ENCODE measurements around the gene LYPD6.
A peak's percentile ranks its signal among the peaks of the same experiment; 100 is the strongest.

Gene LYPD6, protein sequence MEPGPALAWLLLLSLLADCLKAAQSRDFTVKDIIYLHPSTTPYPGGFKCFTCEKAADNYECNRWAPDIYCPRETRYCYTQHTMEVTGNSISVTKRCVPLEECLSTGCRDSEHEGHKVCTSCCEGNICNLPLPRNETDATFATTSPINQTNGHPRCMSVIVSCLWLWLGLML

GRCh38 chr2:149330127-149331022 is at the start of gene LYPD6:
Gene LYPD6, plus strand, starts transcription at chr2:149330587. Its CDS starts 107,122 bp downstream, at chr2:149437709.
- TF ChIP-seq CTCF (IDR thresholded peaks at IDR 0.05): no peak
- Histone ChIP-seq H3K4me3 (ENCODE audit: low read depth in 1 of 2, low read length in 1 of 2) (peak within 1 kb of the TSS; percentile 8 to 44), H3K4me1 (ENCODE audit: control insufficient read depth in 1 of 2, insufficient read depth in 1 of 2, low read depth in 1 of 2, low read length in 1 of 2) (peaks cover 6 to 16% of the 10 kb centered on the region in 2 experiments), H3K36me3 (no peaks in the 10 kb centered on the region), H3K27me3 (peaks cover 86% of the 10 kb centered on the region), H3K27ac (no peak within 1 kb of the TSS), H3K9me3 (no peaks in the 10 kb centered on the region)

DNA sequence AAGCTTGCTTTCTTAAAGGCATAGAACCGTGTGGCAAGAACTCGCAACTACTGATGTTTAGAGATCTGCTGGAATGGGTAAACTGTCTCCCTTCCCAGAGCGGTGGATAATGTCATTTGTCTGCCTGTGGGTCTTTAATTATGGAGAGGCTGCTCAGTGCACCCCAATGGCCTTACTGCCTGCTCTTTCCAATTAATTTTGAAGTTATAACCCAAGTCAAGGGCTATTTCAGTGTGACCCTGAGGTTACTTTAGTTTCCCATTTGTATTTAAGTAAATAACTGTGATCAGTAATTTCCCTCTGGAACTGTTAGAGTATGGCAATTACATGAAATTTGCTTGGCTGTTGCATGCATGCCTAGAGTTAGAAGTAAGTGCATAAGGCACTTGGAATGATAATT is 48.9 kb upstream of the LYPD6 start:
- no peaks in the 10 kb centered on the region for H3K4me1 ChIP-seq (ENCODE audit: control insufficient read depth in 1 of 2, insufficient read depth in 1 of 2, low read depth in 1 of 2, low read length in 1 of 2)
- H3K4me3 ChIP-seq (ENCODE audit: low read depth in 1 of 2, low read length in 1 of 2): no peak overlapping the region
- TF ChIP-seq CTCF (IDR thresholded peaks at IDR 0.05): no peak
- no peaks in the 10 kb centered on the region for H3K9me3 ChIP-seq
- H3K27ac ChIP-seq: no peak overlapping the region
- H3K27me3 ChIP-seq: no peaks in the 10 kb centered on the region
- no peaks in the 10 kb centered on the region for H3K36me3 ChIP-seq

DNA sequence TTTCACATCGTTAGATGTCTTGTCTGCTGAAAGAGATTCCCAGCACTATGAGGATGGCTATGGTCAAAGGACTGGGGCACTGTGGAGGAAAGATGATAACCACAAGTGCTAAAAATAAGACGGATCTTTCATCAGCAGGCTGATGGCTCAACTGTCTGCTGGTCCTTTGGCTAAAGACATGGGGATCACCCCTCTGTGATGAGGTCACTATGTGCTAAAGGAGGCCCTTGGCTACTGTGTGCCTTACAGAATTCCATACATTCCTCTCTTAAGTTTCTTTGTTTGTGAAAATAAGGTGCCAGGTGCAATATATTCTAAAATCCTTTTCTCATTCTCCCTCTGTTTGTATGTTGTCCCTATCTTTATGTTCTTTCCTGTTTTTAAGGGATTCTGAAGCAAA is 39.7 kb upstream of the LYPD6 start:
- Histone ChIP-seq H3K4me3 (ENCODE audit: low read depth in 1 of 2, low read length in 1 of 2) (no peak overlapping the region), H3K27me3 (peaks cover 14% of the 10 kb centered on the region), H3K9me3 (no peaks in the 10 kb centered on the region), H3K4me1 (ENCODE audit: control insufficient read depth in 1 of 2, insufficient read depth in 1 of 2, low read depth in 1 of 2, low read length in 1 of 2) (no peaks in the 10 kb centered on the region), H3K36me3 (no peaks in the 10 kb centered on the region), H3K27ac (no peak overlapping the region)
- TF ChIP-seq CTCF (IDR thresholded peaks at IDR 0.05): no peak

DNA sequence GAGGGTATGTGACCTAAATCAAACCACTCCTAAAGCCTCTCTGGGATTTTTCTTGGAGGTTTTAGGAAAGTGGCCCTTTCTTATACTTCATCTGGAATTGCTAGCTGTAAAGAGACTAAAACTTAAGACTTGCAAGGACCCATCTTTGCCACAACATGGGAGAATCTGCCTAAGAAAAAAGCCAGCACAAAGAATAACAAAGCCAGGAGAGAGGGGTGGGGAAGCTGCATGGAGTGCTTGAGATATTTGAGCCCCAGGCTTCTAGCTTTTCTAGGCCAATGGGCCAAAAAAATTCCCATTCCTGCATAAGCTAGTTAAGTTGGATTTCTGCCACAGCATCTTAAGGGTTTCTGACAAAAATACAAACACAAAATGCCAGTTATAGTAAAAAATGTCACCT is 38.5 kb upstream of the LYPD6 start:
- H3K27ac ChIP-seq: no peak overlapping the region
- H3K36me3 ChIP-seq: no peaks in the 10 kb centered on the region
- H3K27me3 ChIP-seq: peaks cover 14% of the 10 kb centered on the region
- H3K9me3 ChIP-seq: no peaks in the 10 kb centered on the region
- no peaks in the 10 kb centered on the region for H3K4me1 ChIP-seq (ENCODE audit: control insufficient read depth in 1 of 2, insufficient read depth in 1 of 2, low read depth in 1 of 2, low read length in 1 of 2)
- no peak overlapping the region for H3K4me3 ChIP-seq (ENCODE audit: low read depth in 1 of 2, low read length in 1 of 2)
- no peak for TF ChIP-seq CTCF (IDR thresholded peaks at IDR 0.05)

- no peaks in the 10 kb centered on the region for H3K36me3 ChIP-seq
- H3K4me3 ChIP-seq (ENCODE audit: low read depth in 1 of 2, low read length in 1 of 2): no peak overlapping the region
- H3K27ac ChIP-seq: no peak overlapping the region
- no peak for TF ChIP-seq CTCF (IDR thresholded peaks at IDR 0.05)
- H3K27me3 ChIP-seq: no peaks in the 10 kb centered on the region
- H3K9me3 ChIP-seq: no peaks in the 10 kb centered on the region
- H3K4me1 ChIP-seq (ENCODE audit: control insufficient read depth in 1 of 2, insufficient read depth in 1 of 2, low read depth in 1 of 2, low read length in 1 of 2): no peaks in the 10 kb centered on the region
Observed at GRCh38 chr2:149296031-149296430, 34.4 kb upstream of the LYPD6 start.

All from neutrophil (primary cell).